OCI-LY3 (cell line): Measurements from ENCODE around the gene OPCML.

Experiments used
- H2AFZ ChIP-seq: fragments of 200-600, 300-600 bp; shearing (Covaris generic); 2 replicates; pipeline ENCODE4 v1.6.0; 2014; ENCODE audit warnings: antibody characterized with exemption, low read depth, low read length
- H3K27ac ChIP-seq: fragments of 200-600, 300-600 bp; sonication (generic); 2 replicates; pipeline ENCODE4 v1.5.1; 2014; ENCODE audit warnings: mild to moderate bottlenecking, low read length, moderate library complexity, mixed read lengths
- H3K27me3 ChIP-seq: fragments of 200-600, 300-600 bp; sonication (generic); 2 replicates; pipeline ENCODE4 v1.6.1; 2014; ENCODE audit warnings: low read depth, low read length, mixed read lengths
- H3K36me3 ChIP-seq: fragments of 200-600, 300-600 bp; sonication (generic); replicated peaks from 2 replicates; pipeline ENCODE3; 2014; ENCODE audit warnings: low read depth, low read length, mixed read lengths
- H3K4me1 ChIP-seq: fragments of 300-600, 200-600 bp; sonication (generic); 2 replicates; pipeline ENCODE4 v1.6.1; 2014; ENCODE audit warnings: low read length, mixed read lengths
- H3K4me2 ChIP-seq: fragments of 200-600, 300-600 bp; sonication (generic); 2 replicates; pipeline ENCODE4 v1.6.1; 2014; ENCODE audit warnings: low read length, mixed read lengths
- H3K4me3 ChIP-seq: fragments of 300-600, 200-600 bp; sonication (generic); 2 replicates; pipeline ENCODE4 v1.5.1; 2014; ENCODE audit warnings: antibody characterized with exemption, mild to moderate bottlenecking, low read length, moderate library complexity
- H3K79me2 ChIP-seq: fragments of 300-600, 200-600 bp; shearing (Covaris generic); 2 replicates; pipeline ENCODE4 v1.6.1; 2014; ENCODE audit warnings: mild to moderate bottlenecking, low read length, mixed read lengths
- H3K9ac ChIP-seq: fragments of 300-600, 200-600 bp; shearing (Covaris generic); 2 replicates; pipeline ENCODE4 v1.6.0; 2014; ENCODE audit warnings: mild to moderate bottlenecking, low read length, moderate library complexity
- H3K9me3 ChIP-seq: fragments of 200-600, 300-600 bp; shearing (Covaris generic); 2 replicates; pipeline ENCODE4 v1.6.1; 2014; ENCODE audit warnings: low read length, mixed read lengths; ENCODE audit not compliant: insufficient read depth
- H4K20me1 ChIP-seq: fragments of 200-600, 300-600 bp; sonication (generic); 2 replicates; pipeline ENCODE4 v1.6.1; 2016; ENCODE audit warnings: low read length, mixed read lengths; ENCODE audit not compliant: insufficient read depth
- CTCF ChIP-seq: fragments of 200-600, 300-600 bp; sonication (generic); IDR thresholded peaks from 2 replicates; pipeline ENCODE4 v1.5.1; 2014; ENCODE audit warnings: antibody characterized with exemption, low read length, low read depth
- EZH2phosphoT487 ChIP-seq: fragments of 200-600 bp; shearing (Covaris generic); IDR thresholded peaks from 2 replicates; pipeline ENCODE4 v1.6.1; 2018; ENCODE audit warnings: antibody characterized with exemption, mixed run types, low read depth

The OPCML gene

DNA sequence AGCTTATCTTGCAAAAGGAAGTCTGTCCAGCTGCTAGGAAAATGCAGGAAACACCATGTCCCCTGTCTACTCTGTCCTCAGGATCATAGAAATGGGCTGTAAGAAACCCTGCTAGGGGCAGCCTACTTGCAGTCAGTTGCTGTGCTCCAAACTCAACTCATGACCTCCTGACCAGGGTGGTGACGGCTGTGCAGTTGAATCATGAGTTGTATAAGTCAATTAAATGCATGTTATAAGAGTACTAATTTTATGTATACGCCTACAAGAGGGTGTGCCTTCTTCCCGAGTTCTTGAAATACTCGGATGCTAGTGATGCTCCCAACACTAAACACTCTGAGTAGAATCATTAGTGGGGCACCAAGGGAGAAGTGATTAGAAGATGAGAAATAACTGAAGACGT, 776.4 kb downstream of the OPCML start:
- H3K36me3 ChIP-seq, result no peaks in the 10 kb centered on the region
- H3K4me1 ChIP-seq, result no peaks in the 10 kb centered on the region
- H2AFZ ChIP-seq, result no peak overlapping the region
- no peak overlapping the region for H3K27ac ChIP-seq
- no peaks in the 10 kb centered on the region for H3K79me2 ChIP-seq
- no peaks in the 10 kb centered on the region for H3K9me3 ChIP-seq
- no peak overlapping the region for H3K4me2 ChIP-seq
- H3K27me3 ChIP-seq, result no peaks in the 10 kb centered on the region
- no peak overlapping the region for H3K9ac ChIP-seq
- TF ChIP-seq EZH2phosphoT487 (no peak), CTCF (no peak)
- H4K20me1 ChIP-seq, result no peaks in the 10 kb centered on the region
- H3K4me3 ChIP-seq, result no peak overlapping the region

- H3K27ac ChIP-seq, result no peak overlapping the region
- no peak overlapping the region for H2AFZ ChIP-seq
- H3K9ac ChIP-seq, result no peak overlapping the region
- H3K4me1 ChIP-seq, result no peaks in the 10 kb centered on the region
- no peaks in the 10 kb centered on the region for H4K20me1 ChIP-seq
- H3K79me2 ChIP-seq, result no peaks in the 10 kb centered on the region
- H3K36me3 ChIP-seq, result no peaks in the 10 kb centered on the region
- TF ChIP-seq CTCF, result no peak
- no peaks in the 10 kb centered on the region for H3K27me3 ChIP-seq
- no peak overlapping the region for H3K4me2 ChIP-seq
- no peaks in the 10 kb centered on the region for H3K9me3 ChIP-seq
- no peak overlapping the region for H3K4me3 ChIP-seq
These were observed 780.6 kb downstream of the OPCML start for GRCh38 chr11:132751516-132752250.

DNA sequence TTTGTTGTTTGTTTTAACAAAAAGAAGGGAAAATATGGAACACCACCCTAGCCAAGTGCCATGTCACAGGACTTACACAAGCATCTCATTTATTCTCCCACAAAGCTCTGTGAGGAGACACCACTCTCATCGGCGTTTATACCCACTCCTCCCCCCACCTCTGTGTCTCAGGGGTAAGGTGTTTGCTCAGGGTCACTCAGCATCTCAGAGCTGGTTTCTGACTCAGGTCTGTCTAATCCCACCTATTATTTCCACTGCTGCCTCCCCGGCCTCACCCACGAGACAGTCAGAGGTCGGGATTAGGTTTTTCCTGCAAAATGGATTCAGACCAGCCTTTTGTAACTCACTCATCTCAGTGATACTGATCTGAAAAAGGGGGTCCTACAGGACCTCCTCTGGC, 786.0 kb downstream of the OPCML start:
- H3K27ac ChIP-seq, result no peak overlapping the region
- no peaks in the 10 kb centered on the region for H3K4me1 ChIP-seq
- H3K4me2 ChIP-seq, result no peak overlapping the region
- H2AFZ ChIP-seq, result no peak overlapping the region
- no peak for TF ChIP-seq CTCF
- TF ChIP-seq EZH2phosphoT487, result no peak
- H3K9me3 ChIP-seq, result no peaks in the 10 kb centered on the region
- no peaks in the 10 kb centered on the region for H3K27me3 ChIP-seq
- no peak overlapping the region for H3K4me3 ChIP-seq
- H3K79me2 ChIP-seq, result no peaks in the 10 kb centered on the region
- H3K9ac ChIP-seq, result no peak overlapping the region
- H4K20me1 ChIP-seq, result no peaks in the 10 kb centered on the region
- H3K36me3 ChIP-seq, result no peaks in the 10 kb centered on the region

- Histone ChIP-seq H2AFZ (no peak overlapping the region), H3K79me2 (no peaks in the 10 kb centered on the region), H3K36me3 (no peaks in the 10 kb centered on the region), H3K9ac (no peak overlapping the region), H3K4me1 (no peaks in the 10 kb centered on the region), H3K27ac (no peak overlapping the region), H3K27me3 (no peaks in the 10 kb centered on the region), H3K4me2 (no peak overlapping the region), H4K20me1 (no peaks in the 10 kb centered on the region), H3K4me3 (no peak overlapping the region), H3K9me3 (no peaks in the 10 kb centered on the region)
- TF ChIP-seq EZH2phosphoT487, result no peak
- TF ChIP-seq CTCF, result no peak
These were observed 787.0 kb downstream of the OPCML start for GRCh38 chr11:132745306-132745705.
